HL-60 (cell line): Measurements from ENCODE around the gene MAGEA10.

Experiments
- DNase-seq, 2 experiments: peaks; one replicate each; pipeline ENCODE4 v3.0.0-alpha.2; 2010 to 2020; ENCODE audit warnings: low read depth in 1 of 2, low spot score in 1 of 2
- H3K27ac ChIP-seq: fragments of 250-450 bp; sonication (Bioruptor Pico); replicated peaks from 2 replicates; pipeline ENCODE4 v1.5.1; 2020; ENCODE audit warnings: mild to moderate bottlenecking, moderate library complexity
- H3K27me3 ChIP-seq: fragments of 250-450 bp; sonication (Bioruptor Pico); 2 replicates; pipeline ENCODE4 v1.5.1; 2021; ENCODE audit warnings: mild to moderate bottlenecking, moderate library complexity; ENCODE audit not compliant: insufficient read depth, poor library complexity, severe bottlenecking
- H3K4me3 ChIP-seq: replicated peaks from 2 replicates; pipeline ENCODE4 v1.5.1; 2011; ENCODE audit warnings: mild to moderate bottlenecking, control low read depth, low read length; ENCODE audit not compliant: insufficient read depth
- CTCF ChIP-seq: IDR thresholded peaks from one replicate; pipeline ENCODE4 v1.5.1; 2011; ENCODE audit warnings: low read length, control low read depth, inconsistent platforms; ENCODE audit not compliant: insufficient read depth
- GABPA ChIP-seq: IDR thresholded peaks from 2 replicates; pipeline ENCODE4 v1.6.1; 2012; ENCODE audit warnings: low read depth
- POLR2AphosphoS5 ChIP-seq: IDR thresholded peaks from 2 replicates; pipeline ENCODE4 v1.6.1; 2012; ENCODE audit warnings: low read depth
- REST ChIP-seq: IDR thresholded peaks from 2 replicates; pipeline ENCODE4 v1.6.1; 2012; ENCODE audit warnings: low read depth; ENCODE audit not compliant: insufficient replicate concordance
- SPI1 ChIP-seq: IDR thresholded peaks from 2 replicates; pipeline ENCODE4 v1.6.1; 2012; ENCODE audit warnings: low read depth, mild to moderate bottlenecking, borderline replicate concordance

The MAGEA10 gene

GRCh38 chrX:152155766-152156310 is 17.5 kb upstream of the MAGEA10 start:
- no peak for TF ChIP-seq REST
- no peak for TF ChIP-seq SPI1
- no peak for TF ChIP-seq CTCF
- TF ChIP-seq GABPA: no peak
- no peak for TF ChIP-seq POLR2AphosphoS5
- Histone ChIP-seq H3K4me3 (no peak overlapping the region), H3K27ac (no peak overlapping the region), H3K27me3 (no peaks in the 10 kb centered on the region)
- DNase-seq: no peak

GRCh38 chrX:152154050-152154449 is 15.7 kb upstream of the MAGEA10 start:
- no peaks in the 10 kb centered on the region for H3K27me3 ChIP-seq
- H3K27ac ChIP-seq: no peak overlapping the region
- no peak for DNase-seq
- H3K4me3 ChIP-seq: no peak overlapping the region
- TF ChIP-seq SPI1 (no peak), POLR2AphosphoS5 (no peak), GABPA (no peak), REST (no peak), CTCF (no peak)

DNA sequence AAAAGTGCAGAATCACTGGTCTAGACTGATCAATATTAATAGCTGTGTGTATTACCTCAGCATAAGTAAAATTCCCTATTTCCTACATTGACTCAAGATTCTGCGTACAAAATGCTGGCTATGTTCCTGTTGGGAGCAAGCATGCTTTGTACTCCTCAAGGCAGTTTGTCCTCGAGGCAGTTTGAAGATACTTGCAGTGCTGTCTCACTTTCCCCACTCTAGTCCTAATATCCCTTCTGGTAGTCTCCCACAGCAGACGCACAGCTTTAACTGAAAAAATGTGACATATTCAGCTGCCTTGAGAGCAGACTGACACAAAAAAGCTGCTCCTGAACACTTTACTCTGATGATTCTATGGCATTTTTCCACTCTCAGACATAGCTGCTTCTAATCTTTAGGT is 12.9 kb upstream of the MAGEA10 start:
- no peak for DNase-seq
- no peak overlapping the region for H3K27ac ChIP-seq
- H3K4me3 ChIP-seq: no peak overlapping the region
- TF ChIP-seq CTCF: no peak
- TF ChIP-seq GABPA: no peak
- no peak for TF ChIP-seq REST
- no peak for TF ChIP-seq SPI1
- TF ChIP-seq POLR2AphosphoS5: no peak
- no peaks in the 10 kb centered on the region for H3K27me3 ChIP-seq
